NOMO-1 treated with DMSO at 0.1 percent for 48 hours (cell line): Measurements from ENCODE around the gene OFD1.
"Not testable (repeated sequence)": the region's sequence is repeated elsewhere in the genome, so short reads cannot be mapped to it uniquely, and the experiment has no call there.

Experiments used
- DNase-seq: peaks from one replicate; lab custom pipeline; 2025; ENCODE audit not compliant: unreplicated experiment; lab: John Stamatoyannopoulos, UW

Gene OFD1

DNA sequence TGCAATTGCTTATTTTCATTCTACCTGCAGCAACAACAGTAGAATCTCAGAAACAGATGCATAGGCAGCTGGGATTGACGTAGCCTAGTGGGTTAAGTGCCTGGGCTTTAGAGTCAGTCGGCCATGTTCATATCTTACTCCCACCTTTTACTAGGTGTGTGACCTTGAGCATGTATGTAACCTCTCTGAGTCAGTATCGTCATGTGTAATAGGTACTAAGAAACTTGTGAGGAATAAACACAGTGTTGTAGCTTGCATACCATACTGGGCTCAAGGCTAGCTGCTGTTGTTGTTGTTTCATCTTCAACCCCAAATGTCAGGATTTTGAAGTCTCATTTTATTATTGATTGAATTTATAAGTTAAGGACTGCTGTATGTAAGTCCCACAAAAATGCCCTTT, 31.4 kb upstream of the OFD1 start:
- DNase-seq: no peak

- DNase-seq: no peak
Observed at GRCh38 chrX:13703589-13703988, 31.0 kb upstream of the OFD1 start.

GRCh38 chrX:13711141-13711540, 23.4 kb upstream of the OFD1 start:
- DNase-seq: no peak

DNA sequence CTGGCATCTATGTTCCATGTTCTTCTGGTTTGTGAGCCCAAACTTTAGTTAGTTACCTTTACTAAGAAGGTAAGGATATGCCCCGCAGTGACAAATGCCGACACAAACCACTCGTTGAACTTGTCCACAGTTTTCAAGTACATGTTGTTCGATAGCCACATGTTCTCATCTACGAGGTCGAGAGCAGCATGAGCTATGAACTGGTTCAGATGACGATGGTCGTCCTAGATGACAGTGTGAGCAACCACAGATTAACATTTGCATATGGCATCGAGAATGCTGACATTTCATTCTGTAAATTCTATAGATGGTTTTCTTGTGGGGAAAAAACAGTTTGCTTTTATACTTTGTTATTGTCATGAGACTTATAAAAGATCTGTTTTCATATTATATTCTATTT, 18.1 kb upstream of the OFD1 start:
- DNase-seq: no peak

GRCh38 chrX:13716905-13717304, 17.6 kb upstream of the OFD1 start:
- no peak for DNase-seq

DNA sequence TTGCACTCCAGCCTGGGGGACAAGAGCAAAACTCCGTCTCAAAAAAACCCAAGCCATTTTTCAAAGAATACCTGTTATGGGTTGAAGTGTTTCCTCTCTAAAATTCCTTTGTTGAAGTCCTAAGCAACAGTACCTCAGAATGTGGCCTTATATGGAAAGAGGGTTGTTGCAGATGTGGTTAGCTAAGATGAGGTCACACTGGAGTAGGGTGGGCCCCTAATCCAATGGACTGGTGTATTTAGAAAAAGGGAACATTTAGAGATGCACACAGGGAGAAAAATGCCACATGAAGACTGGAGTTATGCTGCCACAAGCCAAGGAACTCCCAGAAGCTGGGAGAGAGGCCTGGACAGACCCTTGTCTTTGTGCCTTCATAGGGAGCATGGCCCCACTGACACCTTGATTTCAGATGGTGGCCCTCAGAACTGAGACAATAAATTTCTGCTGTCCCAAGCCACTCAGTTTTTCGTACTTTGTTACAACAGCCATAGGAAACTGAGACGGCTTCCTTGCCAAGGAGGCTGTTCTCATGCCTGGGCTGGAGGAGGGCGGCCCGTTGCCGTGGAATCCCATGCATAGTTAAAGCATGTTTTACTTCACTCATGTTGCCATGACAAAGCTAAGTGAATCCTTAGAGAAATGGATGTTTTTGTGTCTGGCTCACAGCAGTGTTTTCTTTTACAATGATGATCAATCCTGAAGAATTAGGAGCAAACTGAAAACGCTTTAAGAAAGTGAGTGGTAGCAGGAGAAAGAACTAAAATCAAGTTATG, 16.7 kb upstream of the OFD1 start:
- no peak for DNase-seq

GRCh38 chrX:13719192-13719856, 15.2 kb upstream of the OFD1 start:
- no peak for DNase-seq

DNA sequence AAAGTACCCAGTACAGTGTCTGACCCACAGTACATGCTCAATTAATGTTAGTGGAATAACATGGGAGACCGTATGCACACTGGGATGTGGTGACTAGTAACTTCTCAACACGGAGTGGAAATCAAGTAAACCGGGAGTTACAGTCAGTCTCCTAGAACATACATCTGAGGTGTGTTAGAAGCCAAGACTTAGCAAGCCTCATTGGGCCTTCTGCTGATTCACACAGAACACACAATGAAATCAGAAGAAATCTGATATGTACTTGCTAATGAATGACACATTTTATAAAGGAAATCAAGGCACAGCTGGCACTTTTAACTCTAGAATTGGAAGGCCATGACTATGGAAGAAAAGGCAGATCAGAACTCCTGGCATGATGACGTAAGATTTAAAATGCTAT, 13.2 kb upstream of the OFD1 start:
- no peak for DNase-seq

DNA sequence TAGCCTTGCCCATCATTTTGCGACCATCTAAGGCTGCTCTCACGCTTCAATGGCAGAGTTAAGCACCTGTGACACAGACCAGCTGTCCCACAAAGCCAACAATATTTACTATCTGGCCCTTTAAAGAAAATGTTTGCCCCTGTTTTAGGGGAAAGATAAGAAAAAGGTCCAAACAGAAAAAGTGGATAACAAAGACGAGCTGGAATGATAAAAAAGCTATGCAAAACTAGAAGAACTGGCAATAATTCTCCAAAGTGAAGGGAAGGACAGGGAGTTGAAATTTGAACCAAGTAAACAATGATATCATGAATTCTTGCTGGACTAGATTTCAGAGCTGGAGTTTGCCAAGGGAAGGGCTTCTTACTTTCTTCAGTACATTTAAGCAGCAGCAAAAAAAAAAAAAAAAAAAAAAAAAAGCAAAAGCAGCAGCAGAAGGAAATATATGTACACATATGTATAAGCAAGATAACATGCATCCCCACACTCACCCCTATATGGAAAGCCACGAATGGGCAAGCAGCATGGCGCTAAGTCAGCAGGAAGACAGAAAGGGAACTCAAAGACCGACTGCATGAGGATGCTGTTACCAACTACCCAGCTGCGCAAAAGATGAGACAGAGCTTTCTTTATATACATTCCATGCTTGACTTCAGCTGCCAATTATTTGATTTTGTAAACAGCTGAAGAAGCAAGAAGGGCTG, 12.6 kb upstream of the OFD1 start:
- DNase-seq: no peak

DNA sequence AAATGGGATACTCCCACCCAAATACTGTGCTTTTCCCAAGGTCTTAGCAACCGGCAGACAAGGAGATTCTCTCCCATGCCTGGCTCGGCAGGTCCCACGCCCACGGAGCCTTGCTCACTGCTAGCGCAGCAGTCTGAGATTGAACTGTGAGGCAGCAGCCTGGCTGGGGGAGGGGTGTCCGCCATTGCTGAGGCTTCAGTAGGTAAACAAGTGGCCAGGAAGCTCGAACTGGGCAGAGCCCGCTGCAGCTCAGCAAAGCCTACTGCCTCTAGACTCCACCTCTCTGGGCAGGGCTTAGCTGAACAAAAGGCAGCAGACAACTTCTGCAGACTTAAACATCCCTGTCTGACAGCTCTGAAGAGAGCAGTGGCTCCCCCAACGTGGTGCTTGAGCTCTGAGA, 9.7 kb upstream of the OFD1 start:
- DNase-seq: not testable (repeated sequence)

DNA sequence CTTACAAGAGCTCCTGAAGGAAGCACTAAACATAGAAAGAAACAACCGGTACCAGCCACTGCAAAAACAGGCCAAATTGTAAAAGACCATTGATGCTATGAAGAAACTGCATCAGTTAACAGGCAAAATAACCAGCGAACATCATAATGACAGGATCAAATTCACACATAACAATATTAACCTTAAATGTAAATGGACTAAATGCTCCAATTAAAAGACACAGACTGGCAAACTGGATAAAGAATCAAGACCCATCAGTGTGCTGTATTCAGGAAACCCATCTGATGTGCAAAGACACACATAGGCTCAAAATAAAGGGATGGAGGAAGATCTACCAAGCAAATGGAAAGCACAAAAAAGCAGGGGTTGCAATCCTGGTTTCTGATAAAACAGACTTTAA, 8.0 kb upstream of the OFD1 start:
- DNase-seq: not testable (repeated sequence)

DNA sequence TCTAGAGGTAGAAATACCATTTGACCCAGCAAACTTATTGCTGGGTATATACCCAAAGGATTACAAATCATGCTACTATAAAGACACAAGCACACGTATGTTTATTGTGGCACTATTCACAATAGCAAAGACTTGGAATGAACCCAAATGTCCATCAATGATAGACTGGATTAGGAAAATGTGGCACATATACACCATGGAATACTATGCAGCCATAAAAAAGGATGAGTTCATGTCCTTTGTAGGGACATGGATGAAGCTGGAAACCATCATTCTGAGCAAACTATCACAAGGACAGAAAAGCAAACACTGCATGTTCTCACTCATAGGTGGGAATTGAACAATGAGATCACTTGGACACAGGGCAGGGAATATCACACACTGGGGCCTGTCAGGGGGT, 4.0 kb upstream of the OFD1 start:
- not testable (repeated sequence) for DNase-seq

- peak; percentile 21 for DNase-seq
Observed at GRCh38 chrX:13732246-13733067, 2.1 kb upstream of the OFD1 start.

GRCh38 chrX:13733506-13733905, 1.0 kb upstream of the OFD1 start:
- DNase-seq: no peak

DNA sequence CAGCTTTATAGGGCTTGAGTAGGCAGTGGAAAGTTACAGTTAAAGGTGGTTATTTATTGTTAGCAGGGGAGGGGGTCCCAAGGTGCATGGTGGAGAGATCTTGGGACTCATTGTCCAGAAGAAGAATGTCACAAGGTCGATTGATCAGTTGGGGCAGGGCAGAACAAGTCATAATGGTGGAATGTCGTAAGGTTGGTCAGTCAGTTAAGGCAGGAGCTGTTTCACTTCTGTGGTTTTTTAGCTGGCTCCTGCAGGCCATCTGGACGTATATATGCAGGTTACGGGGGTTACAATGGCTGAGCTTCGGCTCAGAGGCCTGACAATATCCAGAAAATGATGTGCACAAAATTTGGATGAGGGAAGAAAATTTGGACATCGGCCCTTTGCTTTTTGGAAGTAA, 7.1 kb downstream of the OFD1 start:
- DNase-seq: no peak

GRCh38 chrX:13742397-13743176, 8.0 kb downstream of the OFD1 start:
- peak; percentile 60 for DNase-seq

DNA sequence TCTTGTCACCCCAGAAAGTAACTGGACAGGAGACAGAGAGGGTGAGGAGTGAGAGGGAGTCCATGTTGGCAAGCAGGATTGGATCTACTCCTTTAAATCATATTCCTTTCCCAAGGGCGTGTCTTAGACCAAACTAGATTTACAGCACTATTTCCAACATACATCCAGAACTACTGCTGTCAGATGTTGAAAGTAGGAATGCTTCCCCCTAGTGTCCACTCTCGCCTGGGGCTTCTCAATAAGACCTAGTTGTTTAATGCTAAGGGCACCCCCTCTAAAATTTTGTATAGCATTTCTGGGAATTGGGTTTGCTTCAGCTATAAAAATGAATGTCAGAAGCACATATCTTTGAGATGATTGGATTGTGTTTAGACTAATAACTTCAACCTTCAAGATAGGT, 13.3 kb downstream of the OFD1 start:
- DNase-seq: peak; percentile 56

DNA sequence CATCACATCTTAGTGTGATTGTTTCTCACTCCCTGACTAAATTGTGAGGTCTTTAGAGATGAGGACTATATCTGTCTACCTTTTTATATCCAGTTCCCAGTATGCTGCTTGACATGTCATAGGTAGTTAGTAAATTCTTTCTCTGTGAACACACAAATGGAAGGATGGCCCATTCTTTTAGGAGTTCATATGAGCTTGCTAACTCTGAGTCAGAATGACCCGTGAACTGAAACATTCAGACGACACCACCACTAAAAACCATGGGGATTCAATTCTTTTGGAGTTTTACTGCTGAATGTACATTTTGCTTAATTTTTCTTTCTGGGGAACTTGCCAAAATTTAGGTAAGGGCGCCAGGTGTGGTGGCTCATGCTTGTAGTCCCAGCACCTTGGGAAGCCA, 13.9 kb downstream of the OFD1 start:
- DNase-seq: no peak

DNA sequence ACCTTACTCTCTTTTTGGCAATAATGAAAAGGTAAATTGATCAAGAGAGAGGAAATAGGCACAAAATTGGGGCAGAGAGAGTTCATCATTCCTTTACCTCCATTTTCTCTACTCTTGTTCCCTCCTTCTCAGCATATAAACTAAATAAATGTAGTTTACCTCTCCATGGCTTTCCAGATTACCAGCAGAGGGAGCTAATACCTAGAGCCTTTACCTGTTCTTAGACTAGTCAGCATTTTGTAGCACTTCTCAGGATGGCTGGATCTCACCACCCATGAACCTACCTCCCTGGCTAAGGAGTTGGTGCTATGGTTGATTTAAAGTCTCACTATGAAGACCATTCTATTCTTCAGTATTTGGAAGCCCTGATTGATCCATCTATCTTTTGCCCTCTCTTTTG, 15.7 kb downstream of the OFD1 start:
- DNase-seq: peak; percentile 61

DNA sequence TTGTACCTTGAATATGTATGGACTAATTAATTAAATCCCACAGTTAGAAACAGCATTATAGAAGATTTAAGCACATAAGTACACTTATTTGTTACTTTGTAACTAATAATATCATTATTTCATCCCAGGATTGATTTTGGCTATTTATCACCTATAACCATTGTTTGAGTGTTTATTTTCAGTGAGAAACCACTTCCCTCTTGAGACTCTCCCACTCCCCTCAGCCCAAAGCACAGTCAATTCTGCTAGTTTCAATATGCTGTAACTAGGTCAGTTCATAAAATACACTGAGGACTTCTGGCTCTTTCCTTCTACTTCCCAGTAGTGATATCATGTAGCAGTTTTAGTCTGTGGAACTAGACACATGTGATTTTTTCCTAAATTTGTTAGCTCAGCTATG, 16.3 kb downstream of the OFD1 start:
- peak; percentile 16 for DNase-seq

GRCh38 chrX:13752141-13752540, 17.6 kb downstream of the OFD1 start:
- no peak for DNase-seq
